Glutamatergic neuron (in vitro differentiated cells): ENCODE data around the gene PCDHGA12. TPM values are rescaled to one million over a fixed set of nuclear protein-coding genes. Genes with fewer than 3 reads are reported as not detected.
"Not testable (repeated sequence)": the region's sequence is repeated elsewhere in the genome, so short reads cannot be mapped to it uniquely, and the experiment has no call there.

Experiments used
- DNase-seq: peaks from one replicate; pipeline ENCODE4 v3.0.0; 2022
- H3K27ac Mint-ChIP-seq: one replicate; pipeline ENCODE4 v1.8.0; 2020; ENCODE audit warnings: mild to moderate bottlenecking, mixed read lengths, inconsistent platforms; ENCODE audit not compliant: unreplicated experiment
- H3K27me3 Mint-ChIP-seq: one replicate; pipeline ENCODE4 v1.8.0; 2020; ENCODE audit warnings: mild to moderate bottlenecking, moderate library complexity, mixed read lengths, inconsistent platforms; ENCODE audit not compliant: unreplicated experiment
- H3K36me3 Mint-ChIP-seq: one replicate; pipeline ENCODE4 v1.8.0; 2020; ENCODE audit warnings: mild to moderate bottlenecking, mixed read lengths, inconsistent platforms; ENCODE audit not compliant: unreplicated experiment
- H3K4me1 Mint-ChIP-seq: one replicate; pipeline ENCODE4 v1.8.0; 2020; ENCODE audit warnings: mild to moderate bottlenecking, low read depth, mixed read lengths, inconsistent platforms; ENCODE audit not compliant: unreplicated experiment
- H3K4me3 Mint-ChIP-seq: one replicate; pipeline ENCODE4 v1.8.0; 2020; ENCODE audit warnings: mild to moderate bottlenecking, mixed read lengths, inconsistent platforms; ENCODE audit not compliant: unreplicated experiment
- H3K9me3 Mint-ChIP-seq: one replicate; pipeline ENCODE4 v1.8.0; 2020; ENCODE audit warnings: mild to moderate bottlenecking, moderate library complexity, mixed read lengths, inconsistent platforms; ENCODE audit not compliant: unreplicated experiment
- total RNA-seq: library from RNA; stranded (reverse); fragmentation: NEBNext Ultra II Directional; extraction: Animal tissue kit (Norgen Biotek cat#: 25700); gene quantifications from one replicate; pipeline ENCODE4 v1.2.1, GENCODE V29; 2021; ENCODE audit not compliant: unreplicated experiment
- TF ChIP-seq, protein P1 (sequence below): fragments of 200-600 bp; sonication (generic); IDR thresholded peaks from one replicate; pipeline ENCODE4 v1.5.0; 2021; ENCODE audit not compliant: partially characterized antibody, unreplicated experiment

The PCDHGA12 gene
- total RNA-seq, 1 donor from 2014 or later = 6.1 TPM

GRCh38 chr5:141402553-141403243 lies 27.6 kb upstream of the PCDHGA12 start, which contains the start of gene PCDHGA9:
Gene PCDHGA9 (plus strand): TSS chr5:141402778. CDS start chr5:141402953, 175 bp downstream.
- TF ChIP-seq, protein P1, sequence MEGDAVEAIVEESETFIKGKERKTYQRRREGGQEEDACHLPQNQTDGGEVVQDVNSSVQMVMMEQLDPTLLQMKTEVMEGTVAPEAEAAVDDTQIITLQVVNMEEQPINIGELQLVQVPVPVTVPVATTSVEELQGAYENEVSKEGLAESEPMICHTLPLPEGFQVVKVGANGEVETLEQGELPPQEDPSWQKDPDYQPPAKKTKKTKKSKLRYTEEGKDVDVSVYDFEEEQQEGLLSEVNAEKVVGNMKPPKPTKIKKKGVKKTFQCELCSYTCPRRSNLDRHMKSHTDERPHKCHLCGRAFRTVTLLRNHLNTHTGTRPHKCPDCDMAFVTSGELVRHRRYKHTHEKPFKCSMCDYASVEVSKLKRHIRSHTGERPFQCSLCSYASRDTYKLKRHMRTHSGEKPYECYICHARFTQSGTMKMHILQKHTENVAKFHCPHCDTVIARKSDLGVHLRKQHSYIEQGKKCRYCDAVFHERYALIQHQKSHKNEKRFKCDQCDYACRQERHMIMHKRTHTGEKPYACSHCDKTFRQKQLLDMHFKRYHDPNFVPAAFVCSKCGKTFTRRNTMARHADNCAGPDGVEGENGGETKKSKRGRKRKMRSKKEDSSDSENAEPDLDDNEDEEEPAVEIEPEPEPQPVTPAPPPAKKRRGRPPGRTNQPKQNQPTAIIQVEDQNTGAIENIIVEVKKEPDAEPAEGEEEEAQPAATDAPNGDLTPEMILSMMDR = no peak
- H3K27me3 Mint-ChIP-seq = peaks cover 4% of the 10 kb centered on the region
- H3K36me3 Mint-ChIP-seq = peaks cover 58% of the 10 kb centered on the region
- DNase-seq = no peak
- no peak within 1 kb of the TSS for H3K27ac Mint-ChIP-seq
- peaks cover 27% of the 10 kb centered on the region for H3K9me3 Mint-ChIP-seq
- H3K4me1 Mint-ChIP-seq = peaks cover 3% of the 10 kb centered on the region
- no peak within 1 kb of the TSS for H3K4me3 Mint-ChIP-seq

DNA sequence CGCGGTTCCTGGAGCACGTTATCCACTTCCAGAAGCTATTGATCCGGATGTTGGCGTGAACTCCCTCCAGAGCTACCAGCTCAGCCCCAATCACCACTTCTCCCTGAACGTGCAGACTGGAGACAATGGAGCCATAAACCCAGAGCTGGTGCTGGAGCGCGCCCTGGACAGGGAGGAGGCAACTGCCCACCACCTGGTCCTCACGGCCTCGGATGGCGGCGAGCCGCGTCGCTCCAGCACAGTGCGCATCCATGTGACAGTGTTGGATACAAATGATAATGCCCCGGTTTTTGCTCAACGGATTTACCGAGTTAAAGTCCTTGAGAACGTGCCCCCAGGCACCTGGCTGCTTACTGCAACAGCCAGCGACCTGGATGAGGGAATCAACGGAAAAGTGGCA lies 26.9 kb upstream of the PCDHGA12 start:
- H3K27me3 Mint-ChIP-seq = peaks cover 6% of the 10 kb centered on the region
- H3K27ac Mint-ChIP-seq = no peak overlapping the region
- TF ChIP-seq, protein P1 = no peak
- H3K4me1 Mint-ChIP-seq = peaks cover 3% of the 10 kb centered on the region
- H3K4me3 Mint-ChIP-seq = no peak overlapping the region
- H3K9me3 Mint-ChIP-seq = peaks cover 31% of the 10 kb centered on the region
- no peak for DNase-seq
- peaks cover 64% of the 10 kb centered on the region for H3K36me3 Mint-ChIP-seq

DNA sequence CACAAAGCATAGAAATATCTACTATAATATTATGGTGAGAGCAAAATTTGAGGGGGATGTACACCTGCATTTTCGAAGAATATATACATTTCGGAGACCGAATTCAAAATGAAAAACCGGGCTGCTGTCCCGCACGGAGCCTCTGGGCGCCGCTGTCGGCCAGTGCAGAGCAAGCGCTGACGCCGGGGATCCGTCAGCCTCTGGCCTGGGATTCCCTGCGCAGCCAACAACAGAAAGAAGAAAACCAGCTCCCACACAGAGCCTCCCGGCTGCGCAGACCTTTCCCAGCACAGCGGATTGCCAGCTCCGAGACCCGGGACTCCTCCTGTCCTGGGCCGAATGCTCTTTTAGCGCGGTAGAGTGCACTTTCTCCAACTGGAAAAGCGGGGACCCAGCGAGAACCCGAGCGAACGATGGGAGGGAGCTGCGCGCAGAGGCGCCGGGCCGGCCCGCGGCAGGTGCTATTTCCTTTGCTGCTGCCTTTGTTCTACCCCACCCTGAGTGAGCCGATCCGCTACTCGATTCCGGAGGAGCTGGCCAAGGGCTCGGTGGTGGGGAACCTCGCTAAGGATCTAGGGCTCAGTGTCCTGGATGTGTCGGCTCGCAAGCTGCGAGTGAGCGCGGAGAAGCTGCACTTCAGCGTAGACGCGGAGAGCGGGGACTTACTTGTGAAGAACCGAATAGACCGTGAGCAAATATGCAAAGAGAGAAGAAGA lies 22.4 kb upstream of the PCDHGA12 start, which contains the start of gene PCDHGB6:
Gene PCDHGB6 (plus strand): TSS at position 232 of the 716 bp plus-strand sequence. CDS start 182 bp downstream, at position 414.
- Mint-ChIP-seq H3K27me3 (peaks cover 17% of the 10 kb centered on the region), H3K36me3 (peaks cover 68% of the 10 kb centered on the region), H3K27ac (peak within 1 kb of the TSS; percentile 95), H3K9me3 (peaks cover 45% of the 10 kb centered on the region), H3K4me3 (peak within 1 kb of the TSS; percentile 93)
- not testable (repeated sequence) for H3K4me1 Mint-ChIP-seq
- peak; percentile 82 for DNase-seq
- TF ChIP-seq, protein P1 = peak; percentile 71

DNA sequence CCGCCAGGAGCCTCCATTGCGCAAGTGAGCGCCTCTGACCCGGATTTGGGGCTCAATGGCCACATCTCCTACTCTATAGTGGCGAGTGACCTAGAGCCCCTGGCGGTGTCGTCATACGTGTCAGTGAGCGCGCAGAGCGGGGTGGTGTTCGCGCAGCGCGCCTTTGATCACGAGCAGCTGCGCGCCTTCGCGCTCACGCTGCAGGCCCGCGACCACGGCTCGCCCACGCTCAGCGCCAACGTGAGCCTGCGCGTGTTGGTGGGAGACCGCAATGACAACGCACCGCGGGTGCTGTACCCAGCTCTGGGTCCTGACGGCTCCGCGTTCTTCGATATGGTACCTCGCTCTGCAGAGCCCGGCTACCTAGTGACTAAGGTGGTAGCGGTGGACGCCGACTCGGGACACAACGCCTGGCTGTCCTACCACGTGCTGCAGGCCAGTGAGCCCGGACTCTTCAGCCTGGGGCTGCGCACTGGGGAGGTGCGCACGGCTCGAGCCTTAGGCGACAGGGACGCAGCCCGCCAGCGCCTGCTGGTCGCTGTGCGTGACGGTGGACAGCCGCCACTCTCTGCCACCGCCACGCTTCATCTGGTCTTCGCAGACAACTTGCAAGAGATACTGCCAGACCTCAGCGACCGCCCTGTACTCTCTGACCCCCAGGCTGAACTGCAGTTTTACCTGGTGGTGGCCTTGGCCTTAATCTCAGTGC lies 20.6 kb upstream of the PCDHGA12 start:
- no peak for DNase-seq
- Mint-ChIP-seq H3K36me3 (peaks cover 71% of the 10 kb centered on the region), H3K4me1 (peaks cover 3% of the 10 kb centered on the region), H3K27ac (peak overlapping the region; percentile 88), H3K27me3 (peaks cover 24% of the 10 kb centered on the region), H3K4me3 (no peak overlapping the region), H3K9me3 (peaks cover 52% of the 10 kb centered on the region)
- TF ChIP-seq, protein P1 = no peak
